K562 (cell line): ENCODE data around the gene PALLD. TPM values are rescaled to one million over a fixed set of nuclear protein-coding genes. Genes with fewer than 3 reads are reported as not detected.

ENCODE experiments used
- CHD7 ChIP-seq: fragments of 200-600 bp; sonication (generic); IDR thresholded peaks from one replicate; pipeline ENCODE4 v1.6.1; 2012; ENCODE audit warnings: mild to moderate bottlenecking, low read depth, low read length, inconsistent platforms
- FOXP4 ChIP-seq: sonication (generic); formaldehyde crosslinking; IDR thresholded peaks from 2 replicates; pipeline ENCODE4 v1.8.0; 2022; ENCODE audit warnings: mild to moderate bottlenecking, missing genetic modification reagents, borderline replicate concordance
- MCM5 ChIP-seq: fragments of 450-650 bp; IDR thresholded peaks from 2 replicates; pipeline ENCODE4 v1.6.1; 2016; ENCODE audit warnings: low read depth
- STAT5B ChIP-seq: fragments of 250-450 bp; sonication (Bioruptor Pico); IDR thresholded peaks from 2 replicates; pipeline ENCODE4 v1.8.0; 2021; ENCODE audit warnings: mild to moderate bottlenecking, inconsistent platforms
- ZNF644 ChIP-seq: fragments of 200-800 bp; sonication (Bioruptor generic); IDR thresholded peaks from 2 replicates; pipeline ENCODE4 v1.6.1; 2016; ENCODE audit warnings: low read depth, missing genetic modification characterization, missing compliant biosample characterization
- ZNF830 ChIP-seq: fragments of 250-450 bp; sonication (Bioruptor Pico); IDR thresholded peaks from 2 replicates; pipeline ENCODE4 v1.5.0; 2021; ENCODE audit warnings: mild to moderate bottlenecking
- polyA plus RNA-seq, 8 experiments: library from polyadenylated mRNA; depleted of rRNA in 4 of 8; stranded (reverse) in 5 of 8; unstranded in 3 of 8; fragments of >200 nt; fragmentation: Nextera tagmentation in 2 of 8; fragmentation: Illumina TruSeq in 1 of 8; extraction: Ambion mirVana in 2 of 8; extraction: Trizol in 1 of 8; gene quantifications; 2 replicates each; pipeline versions ENCODE4 v1.2.1 to v1.2.3, GENCODE V29; 2011 to 2014; ENCODE audit warnings: inconsistent platforms in 1 of 8, missing spikeins in 1 of 8
- total RNA-seq, 7 experiments: library from RNA; depleted of rRNA in 6 of 7; stranded (reverse); fragments of >200 nt in 6 of 7; fragmentation: Illumina TruSeq in 2 of 7; extraction: Trizol in 2 of 7; gene quantifications; 2 replicates each; pipeline versions ENCODE4 v1.2.1 to v1.2.3, GENCODE V29; 2011 to 2021; ENCODE audit warnings: low replicate concordance in 1 of 7

PALLD gene
- total and polyA plus RNA-seq, 9 of the 15 experiments (the other 6 are each of a cell fraction or from before 2014, with no cell fraction given) = 0.01 to 0.35 (median 0.06) TPM; not detected in 3

GRCh38 chr4:168699224-168699878 lies 202.5 kb downstream of the PALLD start (continued):
- TF ChIP-seq CHD7 (no peak), ZNF644 (no peak), FOXP4 (CRISPR knock-in tag) (no peak), ZNF830 (CRISPR knock-in tag) (no peak), MCM5 (no peak), STAT5B (no peak)
